DLD1 (cell line): ENCODE data around the gene BAG2.

ENCODE experiments used
- in situ Hi-C: cut with HindIII; loops from 2 replicates; pipeline ENCODE4 v1.10.0; 2017; ENCODE audit warnings: low sequenced_read_pairs

The BAG2 gene

DNA sequence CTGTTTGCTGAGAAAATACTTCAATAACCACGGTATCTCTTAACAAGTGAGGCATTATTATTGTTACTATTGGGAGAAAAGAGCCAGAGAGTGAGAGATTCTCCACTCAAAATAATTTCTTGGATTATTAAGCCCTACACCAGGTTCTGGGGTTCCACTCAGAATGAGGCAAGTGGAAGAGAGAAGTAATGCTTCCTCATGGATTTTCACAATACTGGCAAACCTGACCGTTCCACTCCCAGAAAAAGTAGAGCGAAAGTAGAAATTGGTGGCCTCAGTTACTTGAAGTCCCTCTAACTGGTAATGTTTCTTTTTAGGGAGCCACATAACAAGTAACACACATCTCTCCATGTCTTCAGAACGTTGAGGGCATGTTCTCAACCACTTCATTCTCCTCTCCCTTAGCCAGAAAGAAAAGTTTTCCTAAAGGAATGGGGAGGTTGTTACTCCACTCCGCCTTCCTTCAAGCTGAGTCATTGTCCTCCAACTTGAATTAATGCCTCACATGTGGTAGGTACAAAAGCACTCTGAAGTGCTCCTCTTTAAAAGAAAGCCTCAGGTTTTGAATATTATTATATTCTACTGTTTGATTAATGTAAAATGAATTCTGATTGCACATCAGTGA is 1.9 kb downstream of the BAG2 start:
- in situ Hi-C loops: no loop called here

GRCh38 chr6:57174511-57174907 is 2.4 kb downstream of the BAG2 start:
- in situ Hi-C loops: no loop called here

- in situ Hi-C loops: no loop called here
These were observed 5.6 kb downstream of the BAG2 start for GRCh38 chr6:57177545-57178265.

DNA sequence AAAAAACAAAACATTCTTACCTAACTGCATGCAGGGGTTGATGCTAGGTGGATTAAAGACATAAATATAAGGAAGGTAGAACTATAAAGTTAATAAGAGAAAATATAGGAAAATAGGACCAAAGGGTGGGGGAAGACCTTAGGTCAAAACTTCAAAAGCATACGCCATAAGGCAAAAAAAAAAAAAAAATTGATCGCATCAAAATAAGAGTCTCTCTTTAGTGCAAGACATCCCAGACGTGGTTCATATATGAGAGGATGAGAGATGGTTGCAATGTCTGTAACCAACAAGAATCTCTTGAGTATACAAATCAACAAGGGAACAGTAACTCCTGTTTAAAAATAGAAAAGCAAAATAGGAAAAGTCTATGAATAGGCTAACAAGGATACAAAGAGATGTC is 8.5 kb downstream of the BAG2 start:
- in situ Hi-C loops: no loop called here

DNA sequence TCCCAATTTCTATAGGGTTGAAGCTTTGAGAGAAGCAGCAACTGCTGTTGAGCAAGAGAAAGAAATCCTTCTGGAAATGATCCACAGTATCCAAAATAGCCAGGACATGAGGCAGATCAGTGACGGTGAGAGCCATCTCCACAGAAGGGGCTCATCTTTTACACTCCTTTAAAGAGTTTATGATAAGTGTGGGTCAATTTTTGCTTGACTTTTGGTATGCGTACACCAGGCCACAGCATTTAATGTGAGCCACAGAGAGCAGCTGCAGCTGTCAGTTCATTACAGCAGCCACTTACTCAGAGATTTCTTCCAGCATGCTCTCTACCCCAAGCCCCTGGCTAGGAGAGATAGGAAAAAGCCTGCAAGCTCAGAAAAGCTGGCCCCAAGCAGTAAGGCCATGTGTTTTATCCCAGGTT is 9.9 kb downstream of the BAG2 start:
- in situ Hi-C loops: no loop called here

DNA sequence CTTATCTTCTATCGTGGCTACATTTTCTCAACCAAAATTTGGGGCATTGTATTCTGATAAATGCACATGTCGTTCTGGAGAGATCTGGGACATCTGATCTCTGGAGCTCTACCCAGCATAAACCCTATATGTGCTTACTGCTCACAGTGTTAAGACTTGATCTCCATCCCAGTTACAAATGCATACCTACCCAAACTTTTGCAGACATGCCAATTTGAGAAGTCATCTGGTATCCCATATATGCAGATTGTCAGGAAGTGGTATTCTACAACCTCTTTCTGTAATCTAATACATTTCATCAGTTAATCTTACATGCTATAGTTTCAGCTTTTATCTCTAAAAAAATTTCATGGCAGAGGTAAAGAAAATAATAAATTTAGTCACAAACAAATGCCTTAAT is 11.2 kb downstream of the BAG2 start:
- in situ Hi-C loops: no loop called here

DNA sequence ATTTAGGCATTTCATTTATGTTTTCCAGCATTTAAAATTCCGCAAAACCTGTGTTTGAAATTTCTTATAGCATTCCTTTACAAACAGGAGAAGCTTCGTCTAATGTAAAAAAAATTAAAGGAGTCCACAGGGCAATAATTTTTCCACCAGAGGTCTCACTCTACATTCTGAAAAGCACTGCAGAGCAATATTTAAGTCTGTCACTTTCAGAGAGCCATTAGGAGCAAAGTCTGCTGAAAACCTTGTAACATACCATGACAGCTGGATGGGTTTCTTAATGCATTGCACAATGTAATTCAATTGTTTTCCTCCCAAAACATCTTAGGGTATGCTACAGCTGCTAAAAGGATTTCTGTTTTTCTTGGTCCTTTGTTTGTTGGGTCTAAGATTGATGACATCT is 18.0 kb downstream of the BAG2 start:
- in situ Hi-C loops: no loop called here

GRCh38 chr6:57193177-57193576 is 21.1 kb downstream of the BAG2 start:
- in situ Hi-C loops: no loop called here

DNA sequence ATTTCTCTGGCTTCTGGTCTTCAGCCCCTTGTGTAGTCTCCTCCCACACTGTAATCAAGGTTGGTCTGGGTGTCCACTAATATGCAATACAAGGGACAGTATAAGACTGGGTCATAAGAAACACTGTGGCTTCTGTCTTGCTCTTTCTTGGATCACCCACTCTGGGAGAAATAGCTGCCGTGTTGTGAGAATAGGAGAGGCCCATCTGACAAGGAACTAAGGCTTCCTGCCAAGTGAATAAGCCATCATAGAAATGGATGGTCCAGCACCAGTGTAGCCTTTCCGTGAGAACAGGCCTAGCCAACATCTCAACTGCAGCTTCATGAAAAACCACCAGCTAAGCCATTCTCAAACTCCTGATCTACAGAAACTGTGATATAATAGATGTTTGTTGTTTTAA is 23.3 kb downstream of the BAG2 start:
- in situ Hi-C loops: no loop called here

GRCh38 chr6:57198926-57199636 is 27.0 kb downstream of the BAG2 start:
- in situ Hi-C loops: no loop called here

- in situ Hi-C loops: no loop called here
These were observed 29.6 kb downstream of the BAG2 start for GRCh38 chr6:57201718-57202117.

DNA sequence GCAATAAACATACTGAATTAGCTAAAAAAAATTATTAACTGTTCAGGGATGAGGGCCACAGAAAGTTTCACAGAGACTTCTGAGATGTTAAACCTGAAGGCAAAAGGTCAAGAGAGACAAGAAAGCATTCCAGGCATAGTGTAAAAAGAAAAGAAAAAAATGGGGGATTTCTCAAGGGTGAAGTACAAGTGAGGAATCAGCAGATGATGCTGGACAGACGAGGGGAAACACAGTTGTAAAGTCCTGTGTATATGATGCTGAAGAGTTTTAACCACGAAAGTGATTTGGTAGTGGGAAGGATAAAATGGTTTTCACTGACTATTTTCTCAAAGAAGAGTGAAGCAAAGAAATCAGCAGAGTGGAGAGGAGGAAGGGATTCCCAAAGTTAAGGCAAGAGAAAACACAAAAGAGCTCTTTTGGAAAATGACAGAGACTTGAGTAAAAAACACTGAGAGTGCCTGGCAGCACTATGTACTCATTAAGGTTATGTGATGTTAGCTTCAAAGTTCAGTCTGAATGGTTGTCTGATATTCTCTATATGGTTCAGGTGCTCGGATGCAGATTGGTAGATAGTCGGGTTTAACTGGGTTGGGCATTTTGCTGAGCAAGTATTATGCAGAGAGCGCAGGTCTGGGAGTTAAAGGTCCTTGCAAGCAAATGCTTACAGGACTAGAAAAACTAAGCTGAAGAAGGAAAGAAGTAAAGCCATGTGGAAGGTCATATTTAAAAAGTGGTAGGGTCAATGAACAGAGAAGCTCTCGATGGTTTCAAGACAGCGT is 33.6 kb downstream of the BAG2 start:
- in situ Hi-C loops: no loop called here

- in situ Hi-C loops: no loop called here
These were observed 35.0 kb downstream of the BAG2 start for GRCh38 chr6:57207141-57207540.

GRCh38 chr6:57207872-57208271 is 35.7 kb downstream of the BAG2 start:
- in situ Hi-C loops: no loop called here

- in situ Hi-C loops: no loop called here
These were observed 36.9 kb downstream of the BAG2 start for GRCh38 chr6:57209030-57209429.

DNA sequence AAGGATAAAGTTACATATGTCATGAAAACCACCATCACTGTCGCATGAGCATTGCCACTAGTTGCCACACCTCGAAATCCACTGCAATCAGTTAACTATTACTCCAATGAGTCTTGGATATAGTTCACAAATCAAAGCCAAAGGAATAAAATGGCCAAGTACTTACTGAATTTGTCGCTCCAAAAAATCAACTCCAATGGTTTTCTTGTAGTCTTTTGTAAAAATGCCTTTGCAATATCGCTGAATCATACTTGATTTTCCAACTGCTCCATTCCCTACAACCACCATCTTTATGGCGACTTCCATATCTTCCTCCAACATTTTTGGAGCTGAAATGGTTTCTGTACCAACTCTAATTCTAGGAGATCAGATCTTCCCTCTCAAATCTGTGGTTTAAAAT is 37.9 kb downstream of the BAG2 start:
- in situ Hi-C loops: no loop called here

DNA sequence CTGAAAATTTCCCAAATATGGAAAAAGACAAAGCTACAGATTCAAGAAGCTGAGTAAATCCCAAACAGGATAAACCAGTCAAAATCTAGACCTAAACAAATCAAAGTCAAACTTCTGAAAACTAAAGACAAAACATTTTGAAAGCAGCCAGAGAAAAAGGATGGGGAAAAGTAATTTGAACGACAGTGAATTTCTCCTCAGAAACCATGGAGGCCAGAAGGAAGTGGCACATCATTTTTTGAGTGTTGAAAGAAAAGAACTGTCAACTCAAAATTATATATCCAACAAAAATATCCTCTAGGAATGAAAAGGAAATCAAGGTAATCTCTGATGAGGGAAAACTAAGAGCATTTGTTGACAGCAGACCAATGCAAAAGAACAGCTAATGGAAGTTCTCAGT is 43.1 kb downstream of the BAG2 start:
- in situ Hi-C loops: no loop called here

GRCh38 chr6:57216235-57217101 is 44.3 kb downstream of the BAG2 start:
- in situ Hi-C loops: no loop called here

GRCh38 chr6:57217270-57217669 is 45.1 kb downstream of the BAG2 start:
- in situ Hi-C loops: no loop called here

DNA sequence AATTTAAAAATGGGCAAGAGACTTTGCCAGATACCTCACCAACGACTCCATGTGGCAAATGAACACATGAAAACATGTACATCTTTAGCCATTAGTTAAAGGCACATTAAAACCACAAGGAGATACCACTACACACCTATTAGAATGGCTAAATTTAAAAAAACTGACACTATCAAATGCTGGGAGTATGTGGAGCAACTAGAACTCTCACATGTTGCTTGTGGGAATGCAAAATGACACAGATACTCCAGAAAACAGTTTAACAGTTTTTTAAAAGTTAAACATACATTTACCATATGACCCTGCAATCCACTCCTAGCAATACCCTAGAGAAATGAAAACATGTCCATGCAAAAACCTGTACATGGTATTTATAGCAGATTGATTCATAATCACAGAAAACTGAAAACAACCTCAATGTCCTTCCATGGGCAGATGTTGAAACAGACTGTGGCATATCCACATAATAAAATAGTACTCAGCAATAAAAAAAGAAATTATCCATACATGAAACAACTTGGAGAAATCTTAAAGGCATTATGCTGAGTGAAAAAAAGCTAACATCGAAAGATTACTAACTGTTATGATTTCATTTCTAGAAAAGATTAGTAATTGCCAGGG is 48.1 kb downstream of the BAG2 start:
- in situ Hi-C loops: no loop called here
